Cardiac fibroblast (primary cell): ENCODE measurements around the gene MDFIC.

Source experiments
- DNase-seq, 2 donors: peaks; one replicate each; pipeline versions ENCODE4 v3.0.0 to v3.0.0-alpha.2; 2010; ENCODE audit warnings: low read depth in 2 of 2
- H3K4me3 ChIP-seq, 2 donors: replicated peaks in 1 of 2; 1 replicate in 1 of 2; 2 replicates in 1 of 2; pipeline ENCODE4 v1.5.1; 2011; ENCODE audit warnings: low read depth in 2 of 2, low read length in 2 of 2, mild to moderate bottlenecking in 2 of 2, moderate library complexity in 1 of 2
- TF ChIP-seq, protein P1 (sequence below): IDR thresholded peaks from one replicate; pipeline ENCODE4 v1.5.1; 2011; ENCODE audit warnings: low read depth, mild to moderate bottlenecking, low read length, inconsistent platforms

The MDFIC gene

DNA sequence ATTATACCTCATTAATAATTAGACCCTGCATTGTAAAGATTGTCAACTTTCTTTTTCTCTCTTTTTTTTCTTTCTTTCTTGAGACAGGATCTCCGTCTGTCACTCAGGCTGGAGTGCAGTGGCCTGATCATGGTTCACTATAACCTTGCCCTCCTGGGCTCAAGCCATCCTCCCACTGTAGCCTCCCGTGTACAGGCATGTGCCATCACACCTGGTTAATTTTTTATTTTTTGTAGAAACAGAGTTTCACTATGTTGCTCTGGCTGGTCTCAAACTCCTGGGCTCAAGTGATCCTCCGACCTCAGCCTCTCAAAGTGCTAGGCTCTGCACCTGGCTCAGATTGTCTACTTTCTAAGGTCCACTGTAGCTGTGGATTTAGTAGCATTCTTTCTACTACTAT, 50.7 kb downstream of the MDFIC start:
- no peak for DNase-seq
- no peak overlapping the region for H3K4me3 ChIP-seq
- TF ChIP-seq, protein P1, sequence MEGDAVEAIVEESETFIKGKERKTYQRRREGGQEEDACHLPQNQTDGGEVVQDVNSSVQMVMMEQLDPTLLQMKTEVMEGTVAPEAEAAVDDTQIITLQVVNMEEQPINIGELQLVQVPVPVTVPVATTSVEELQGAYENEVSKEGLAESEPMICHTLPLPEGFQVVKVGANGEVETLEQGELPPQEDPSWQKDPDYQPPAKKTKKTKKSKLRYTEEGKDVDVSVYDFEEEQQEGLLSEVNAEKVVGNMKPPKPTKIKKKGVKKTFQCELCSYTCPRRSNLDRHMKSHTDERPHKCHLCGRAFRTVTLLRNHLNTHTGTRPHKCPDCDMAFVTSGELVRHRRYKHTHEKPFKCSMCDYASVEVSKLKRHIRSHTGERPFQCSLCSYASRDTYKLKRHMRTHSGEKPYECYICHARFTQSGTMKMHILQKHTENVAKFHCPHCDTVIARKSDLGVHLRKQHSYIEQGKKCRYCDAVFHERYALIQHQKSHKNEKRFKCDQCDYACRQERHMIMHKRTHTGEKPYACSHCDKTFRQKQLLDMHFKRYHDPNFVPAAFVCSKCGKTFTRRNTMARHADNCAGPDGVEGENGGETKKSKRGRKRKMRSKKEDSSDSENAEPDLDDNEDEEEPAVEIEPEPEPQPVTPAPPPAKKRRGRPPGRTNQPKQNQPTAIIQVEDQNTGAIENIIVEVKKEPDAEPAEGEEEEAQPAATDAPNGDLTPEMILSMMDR = no peak

DNA sequence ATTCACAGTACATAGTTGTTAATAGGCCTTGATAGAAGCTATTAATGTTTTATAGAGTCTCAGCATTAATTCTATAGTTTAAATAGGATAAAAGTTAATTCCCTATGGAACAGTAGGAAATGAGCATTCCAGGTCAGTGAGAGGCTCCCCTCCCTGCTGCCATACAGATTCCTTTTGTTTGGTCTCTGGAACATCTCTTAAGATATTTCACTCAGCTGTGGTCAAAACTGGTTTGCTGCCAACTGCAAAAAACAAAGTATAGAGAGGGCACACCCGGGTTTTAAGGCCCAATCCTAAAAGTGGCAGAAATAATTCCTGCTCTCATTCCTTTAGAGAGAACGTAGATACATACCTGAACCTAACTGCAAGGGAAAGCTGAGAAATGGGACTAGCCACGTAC, 51.3 kb downstream of the MDFIC start:
- TF ChIP-seq, protein P1 = no peak
- DNase-seq = peak; percentile 53 to 78
- H3K4me3 ChIP-seq = no peak overlapping the region

DNA sequence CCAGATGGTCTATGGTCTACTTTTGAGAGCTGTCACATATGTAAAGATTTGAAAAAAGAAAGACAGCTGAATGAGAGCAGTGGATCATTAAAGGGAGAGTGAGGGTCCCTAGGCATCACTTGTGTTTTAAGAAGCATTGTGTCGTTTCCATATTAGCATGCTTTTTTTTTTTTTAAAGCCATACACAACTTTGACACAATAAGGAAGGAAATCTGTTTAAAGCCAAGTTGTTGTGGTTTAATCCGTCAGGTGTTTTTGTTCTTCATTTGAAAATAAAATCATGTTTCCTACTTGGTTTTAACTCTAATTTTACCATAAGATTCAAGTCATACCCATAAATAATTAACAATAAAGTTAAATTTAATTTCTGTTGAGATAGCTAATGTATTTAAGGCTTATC, 53.5 kb downstream of the MDFIC start:
- no peak overlapping the region for H3K4me3 ChIP-seq
- DNase-seq = no peak
- TF ChIP-seq, protein P1 = no peak

- peak; percentile 49 to 58 for DNase-seq
- H3K4me3 ChIP-seq = no peak overlapping the region
- TF ChIP-seq, protein P1 = no peak
Observed at GRCh38 chr7:114976666-114977065, 54.8 kb downstream of the MDFIC start.

DNA sequence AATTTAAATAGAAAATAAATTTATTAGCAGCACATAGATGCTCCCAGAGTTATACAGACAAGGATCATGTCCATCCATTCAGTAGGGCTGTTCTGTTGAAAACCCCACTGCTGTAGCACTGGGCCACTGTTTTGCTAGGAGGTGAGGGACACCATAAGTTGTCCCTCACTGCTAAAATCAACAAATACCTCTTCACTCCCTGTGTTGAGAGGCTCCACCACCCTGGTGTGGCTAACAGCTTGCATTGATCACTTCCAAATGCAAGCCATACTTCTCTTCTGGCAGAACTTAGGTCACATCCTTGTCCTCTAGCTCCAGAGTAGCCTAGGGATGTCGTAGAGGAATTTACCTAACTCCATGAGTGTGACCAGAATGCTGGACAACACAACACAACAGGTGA, 55.4 kb downstream of the MDFIC start:
- no peak for DNase-seq
- TF ChIP-seq, protein P1 = no peak
- no peak overlapping the region for H3K4me3 ChIP-seq

DNA sequence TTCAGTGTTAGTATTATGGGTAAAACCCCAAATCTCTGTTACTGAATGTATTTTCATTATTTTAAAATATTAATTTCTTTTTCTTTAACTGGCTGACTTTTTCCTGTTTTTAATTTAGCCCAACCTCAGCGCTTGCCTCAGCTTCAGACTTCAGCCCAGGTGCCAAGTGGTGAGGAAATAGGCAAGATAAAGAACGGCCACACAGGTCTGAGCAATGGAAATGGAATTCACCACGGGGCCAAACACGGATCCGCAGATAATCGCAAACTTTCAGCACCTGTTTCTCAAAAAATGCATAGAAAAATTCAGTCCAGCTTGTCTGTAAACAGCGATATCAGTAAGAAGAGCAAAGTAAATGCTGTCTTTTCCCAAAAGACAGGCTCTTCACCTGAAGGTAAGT, 57.5 kb downstream of the MDFIC start:
- no peak overlapping the region for H3K4me3 ChIP-seq
- TF ChIP-seq, protein P1 = no peak
- DNase-seq = peak; percentile 77 to 87

- no peak for DNase-seq
- H3K4me3 ChIP-seq = no peak overlapping the region
- TF ChIP-seq, protein P1 = no peak
Observed at GRCh38 chr7:114979803-114980507, 58.1 kb downstream of the MDFIC start.
